BE2C (cell line): ENCODE results near the gene TMEM154.

Experiments used
- DNase-seq: peaks from one replicate; pipeline ENCODE4 v3.0.0-alpha.2; 2020
- H3K27me3 ChIP-seq: fragments of 250-450 bp; sonication (Bioruptor Pico); 2 replicates; pipeline ENCODE4 v1.5.1; 2020; ENCODE audit warnings: mild to moderate bottlenecking
- H3K36me3 ChIP-seq: fragments of 250-450 bp; sonication (Bioruptor Pico); 2 replicates; pipeline ENCODE4 v1.5.1; 2020; ENCODE audit warnings: mild to moderate bottlenecking
- H3K4me1 ChIP-seq: fragments of 250-450 bp; sonication (Bioruptor Pico); 2 replicates; pipeline ENCODE4 v1.5.1; 2020
- H3K4me3 ChIP-seq: 2 replicates; pipeline ENCODE4 v1.5.1; 2011; ENCODE audit warnings: low read depth, low read length
- H3K9me3 ChIP-seq: fragments of 250-450 bp; sonication (Bioruptor Pico); 2 replicates; pipeline ENCODE4 v1.5.1; 2020
- CTCF ChIP-seq: IDR thresholded peaks from 2 replicates; pipeline ENCODE4 v1.5.1; 2012; ENCODE audit warnings: mild to moderate bottlenecking, low read depth, low read length

TMEM154 gene

GRCh38 chr4:152646221-152646620 is 33.6 kb downstream of the TMEM154 start:
- no peaks in the 10 kb centered on the region; the same call in 1 of the 2 replicates for H3K4me1 ChIP-seq
- no peak for DNase-seq

GRCh38 chr4:152644130-152644529 is 35.7 kb downstream of the TMEM154 start:
- no peak for DNase-seq
- no peak overlapping the region for H3K4me3 ChIP-seq
- H3K4me1 ChIP-seq: no peaks in the 10 kb centered on the region; the same call in 1 of the 2 replicates
- H3K27me3 ChIP-seq: no peaks in the 10 kb centered on the region
- H3K36me3 ChIP-seq: no peaks in the 10 kb centered on the region
- TF ChIP-seq CTCF: no peak
- H3K9me3 ChIP-seq: no peaks in the 10 kb centered on the region

More at GRCh38 chr4:152646221-152646620, 33.6 kb downstream of the TMEM154 start:
- Histone ChIP-seq H3K27me3 (no peaks in the 10 kb centered on the region), H3K4me3 (no peak overlapping the region), H3K36me3 (no peaks in the 10 kb centered on the region), H3K9me3 (no peaks in the 10 kb centered on the region)
- no peak for TF ChIP-seq CTCF

DNA sequence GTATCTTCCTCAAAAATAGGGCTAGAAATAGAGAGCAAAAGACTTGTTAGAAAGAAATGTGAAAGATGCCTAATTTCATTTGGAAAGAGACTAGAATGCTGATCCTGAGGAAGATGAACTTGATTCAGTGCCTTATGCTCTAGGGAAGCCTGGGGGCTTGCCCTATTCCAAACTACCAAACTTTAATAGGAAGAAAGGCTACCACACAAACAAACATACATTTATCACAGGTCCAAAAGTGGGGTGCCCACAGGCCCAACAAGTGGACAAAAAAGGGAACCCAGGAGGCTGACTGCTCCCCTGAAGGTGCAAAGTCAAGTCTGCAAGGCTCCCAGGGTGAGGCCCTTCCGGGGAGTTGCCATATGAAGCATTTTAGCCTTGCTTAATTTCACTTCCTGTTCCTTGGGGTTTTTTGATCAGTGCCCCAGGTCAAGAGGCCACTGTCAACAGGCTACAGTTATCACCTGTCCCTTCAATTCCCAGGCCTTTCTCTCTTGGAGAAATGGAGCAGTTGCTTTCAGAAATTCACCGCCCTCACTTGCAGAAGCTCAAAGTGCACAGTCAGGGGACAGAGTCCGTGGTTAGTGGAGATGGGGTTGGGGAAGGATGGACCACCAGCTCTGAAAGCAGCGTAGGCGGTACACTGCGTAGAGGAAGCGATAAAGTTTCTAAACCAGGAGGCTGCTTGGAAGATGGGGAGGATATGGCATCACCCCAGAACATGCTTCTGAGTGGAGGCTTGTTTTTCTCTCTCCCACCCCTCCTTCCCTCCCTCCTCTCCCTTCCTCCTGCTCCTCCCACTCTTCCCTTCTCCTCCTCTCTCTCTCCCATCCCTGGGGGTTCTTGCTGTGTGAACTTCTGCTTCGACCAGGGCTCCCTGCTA is 36.4 kb downstream of the TMEM154 start:
- no peak for DNase-seq

DNA sequence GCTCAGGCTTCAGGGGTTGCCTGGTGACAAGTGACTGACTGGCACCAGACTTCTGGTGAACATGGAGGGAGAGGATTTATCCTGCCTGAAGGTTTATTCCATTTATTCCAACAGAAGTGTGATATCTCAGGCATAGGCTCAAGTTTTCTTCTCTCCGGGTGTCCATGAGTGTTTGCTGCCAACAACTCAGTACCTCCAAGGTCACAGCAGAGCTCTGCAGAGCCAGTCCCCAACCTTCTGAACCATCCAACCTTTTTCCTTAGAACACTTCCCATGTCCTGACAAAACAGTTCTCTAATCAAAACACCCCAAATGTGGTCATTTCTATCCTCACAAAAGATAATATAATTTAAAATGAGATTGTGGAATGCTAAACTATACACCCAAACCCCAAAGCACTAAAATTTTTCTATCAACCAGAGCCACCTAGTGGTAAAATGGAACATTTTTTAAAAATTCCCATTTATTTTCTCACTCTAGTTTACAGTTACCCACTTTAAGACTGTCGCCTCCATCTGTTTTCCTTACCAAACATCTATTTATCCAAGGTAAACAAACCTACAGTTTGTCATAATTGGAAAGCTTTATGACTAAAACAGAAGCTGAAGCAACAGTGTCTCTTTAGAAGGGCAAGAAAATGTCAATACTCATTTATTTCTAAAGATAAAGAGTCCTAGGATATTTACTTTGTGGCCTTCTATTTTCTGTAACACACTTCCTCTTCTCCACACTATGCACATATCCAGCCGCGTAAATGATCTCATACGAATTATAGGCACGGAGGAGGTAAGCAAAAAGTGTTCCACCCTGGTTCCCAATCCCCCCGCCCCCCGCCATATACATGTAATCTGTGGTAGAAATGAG is 39.5 kb downstream of the TMEM154 start:
- Histone ChIP-seq H3K4me3 (no peak overlapping the region), H3K4me1 (no peaks in the 10 kb centered on the region), H3K27me3 (no peaks in the 10 kb centered on the region), H3K36me3 (no peaks in the 10 kb centered on the region), H3K9me3 (no peaks in the 10 kb centered on the region)
- DNase-seq: no peak
- peak; percentile 57 for TF ChIP-seq CTCF

More for the DNA sequence above, 36.4 kb downstream of the TMEM154 start:
- Histone ChIP-seq H3K4me1 (no peaks in the 10 kb centered on the region; the same call in 1 of the 2 replicates), H3K4me3 (no peak overlapping the region), H3K9me3 (no peaks in the 10 kb centered on the region), H3K36me3 (no peaks in the 10 kb centered on the region), H3K27me3 (no peaks in the 10 kb centered on the region)
- TF ChIP-seq CTCF: no peak

DNA sequence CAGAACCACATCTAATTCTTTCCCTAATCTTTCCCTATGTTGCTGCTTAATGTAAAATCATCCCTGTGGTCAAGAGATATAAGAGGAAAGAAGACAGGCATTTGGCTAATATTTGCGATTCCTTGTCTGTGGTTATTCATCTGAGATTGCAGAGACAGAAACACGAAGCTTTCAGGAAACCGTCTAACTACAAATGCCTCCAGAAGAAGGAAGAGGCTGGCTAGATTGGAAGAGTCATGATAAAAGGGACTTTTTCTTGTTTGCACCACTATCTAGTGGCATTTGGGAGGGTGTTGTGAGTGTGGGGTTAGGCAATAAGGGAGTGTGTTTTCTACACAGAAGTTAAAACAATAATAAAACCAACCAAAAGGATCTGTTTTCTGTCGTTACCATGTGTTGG is 43.9 kb downstream of the TMEM154 start:
- Histone ChIP-seq H3K4me1 (no peaks in the 10 kb centered on the region), H3K27me3 (no peaks in the 10 kb centered on the region)
- DNase-seq: no peak

More for the DNA sequence above, 43.9 kb downstream of the TMEM154 start:
- no peak for TF ChIP-seq CTCF
- Histone ChIP-seq H3K4me3 (no peak overlapping the region), H3K9me3 (no peaks in the 10 kb centered on the region), H3K36me3 (no peaks in the 10 kb centered on the region)
